Mesendoderm (in vitro differentiated cells): Measurements from ENCODE around the gene BRAF.

Experiments used
- DNase-seq: peaks from one replicate; pipeline ENCODE4 v3.0.0; 2013
- H2AK5ac ChIP-seq: 2 replicates; pipeline ENCODE4 v1.6.1; 2013; ENCODE audit warnings: low read length, inconsistent platforms
- H2BK120ac ChIP-seq: 2 replicates; pipeline ENCODE4 v1.6.1; 2013; ENCODE audit warnings: low read depth, mild to moderate bottlenecking, low read length, moderate library complexity, mixed read lengths
- H2BK15ac ChIP-seq: replicated peaks from 2 replicates; pipeline ENCODE4 v1.6.1; 2013; ENCODE audit warnings: low read depth, mild to moderate bottlenecking, moderate library complexity
- H2BK5ac ChIP-seq: 2 replicates; pipeline ENCODE4 v1.6.1; 2013; ENCODE audit warnings: low read length, inconsistent platforms
- H3K18ac ChIP-seq: 2 replicates; pipeline ENCODE4 v1.6.1; 2013; ENCODE audit warnings: mild to moderate bottlenecking, low read length, mixed read lengths
- H3K23ac ChIP-seq: one replicate; pipeline ENCODE4 v1.6.1; 2013; ENCODE audit warnings: low read length
- H3K27ac ChIP-seq: 2 replicates; pipeline ENCODE4 v1.5.1; 2013; ENCODE audit warnings: low read depth, mild to moderate bottlenecking, inconsistent platforms, low read length, moderate library complexity
- H3K27me3 ChIP-seq: 2 replicates; pipeline ENCODE4 v1.6.1; 2013; ENCODE audit warnings: low read length, control low read depth, mild to moderate bottlenecking, inconsistent platforms; ENCODE audit not compliant: insufficient read depth, poor library complexity
- H3K36me3 ChIP-seq: 2 replicates; pipeline ENCODE4 v1.6.1; 2013; ENCODE audit warnings: low read length, inconsistent platforms; ENCODE audit not compliant: control insufficient read depth, insufficient read depth
- H3K4ac ChIP-seq: one replicate; pipeline ENCODE4 v1.6.1; 2013; ENCODE audit warnings: low read depth, mild to moderate bottlenecking, low read length, moderate library complexity
- H3K4me1 ChIP-seq: 2 replicates; pipeline ENCODE4 v1.6.1; 2013; ENCODE audit warnings: low read depth, low read length, inconsistent platforms; ENCODE audit not compliant: control insufficient read depth
- H3K4me2 ChIP-seq: 2 replicates; pipeline ENCODE4 v1.6.1; 2013; ENCODE audit warnings: low read length
- H3K4me3 ChIP-seq: 2 replicates; pipeline ENCODE4 v1.5.1; 2013; ENCODE audit warnings: mild to moderate bottlenecking, low read length
- H3K56ac ChIP-seq: one replicate; pipeline ENCODE4 v1.6.1; 2013; ENCODE audit warnings: low read length
- H3K79me1 ChIP-seq: 2 replicates; pipeline ENCODE4 v1.6.1; 2013; ENCODE audit warnings: low read length, inconsistent platforms
- H3K79me2 ChIP-seq: 2 replicates; pipeline ENCODE4 v1.6.1; 2013; ENCODE audit warnings: mild to moderate bottlenecking, low read length; ENCODE audit not compliant: control insufficient read depth, insufficient read depth
- H3K9ac ChIP-seq: 2 replicates; pipeline ENCODE4 v1.6.1; 2013; ENCODE audit warnings: low read length, inconsistent platforms
- H4K5ac ChIP-seq: one replicate; pipeline ENCODE4 v1.6.1; 2013; ENCODE audit warnings: low read length
- H4K8ac ChIP-seq: one replicate; pipeline ENCODE4 v1.6.1; 2013; ENCODE audit warnings: low read depth, mild to moderate bottlenecking, control low read depth, low read length, moderate library complexity
- WGBS: extraction: QIAGEN DNeasy Blood & Tissue Kit; methylation state at CpG from one replicate; pipeline ENCODE4 v1.1.7; 2013; ENCODE audit warnings: low lambda C conversion rate, missing lambda C conversion rate; ENCODE audit not compliant: insufficient coverage; ENCODE audit errors: extremely low coverage; 5-methylcytosine and 5-hydroxymethylcytosine counted together

The BRAF gene

GRCh38 chr7:140863867-140864266, 60.9 kb downstream of the BRAF start:
- Histone ChIP-seq H2BK120ac (no peak overlapping the region), H3K4me1 (no peaks in the 10 kb centered on the region), H3K4me3 (no peak overlapping the region), H2AK5ac (no peak overlapping the region), H2BK5ac (no peak overlapping the region), H4K8ac (no peak overlapping the region), H2BK15ac (no peak overlapping the region), H3K23ac (no peak overlapping the region), H3K79me1 (peaks cover 19% of the 10 kb centered on the region), H3K18ac (no peak overlapping the region), H3K4ac (no peak overlapping the region), H3K27me3 (no peaks in the 10 kb centered on the region), H3K36me3 (no peaks in the 10 kb centered on the region), H3K56ac (no peak overlapping the region), H4K5ac (no peak overlapping the region), H3K4me2 (no peak overlapping the region), H3K9ac (no peak overlapping the region), H3K27ac (no peak overlapping the region), H3K79me2 (peaks cover 15% of the 10 kb centered on the region)
- WGBS = no CpG with 5 or more reads among the region's 4 CpGs
- DNase-seq = no peak

GRCh38 chr7:140863184-140863583, 61.5 kb downstream of the BRAF start:
- H4K8ac ChIP-seq = no peak overlapping the region
- H4K5ac ChIP-seq = no peak overlapping the region
- WGBS = no CpG with 5 or more reads among the region's 2 CpGs
- H3K27me3 ChIP-seq = no peaks in the 10 kb centered on the region
- no peak overlapping the region for H3K23ac ChIP-seq
- H3K4me2 ChIP-seq = no peak overlapping the region
- no peak overlapping the region for H3K18ac ChIP-seq
- no peak overlapping the region for H2AK5ac ChIP-seq
- no peak for DNase-seq
- no peak overlapping the region for H3K4me3 ChIP-seq
- H3K56ac ChIP-seq = no peak overlapping the region
- H3K9ac ChIP-seq = no peak overlapping the region
- H2BK120ac ChIP-seq = no peak overlapping the region
- H3K36me3 ChIP-seq = no peaks in the 10 kb centered on the region
- H3K4me1 ChIP-seq = no peaks in the 10 kb centered on the region
- H3K27ac ChIP-seq = no peak overlapping the region
- no peak overlapping the region for H3K4ac ChIP-seq
- peaks cover 15% of the 10 kb centered on the region for H3K79me2 ChIP-seq
- peaks cover 19% of the 10 kb centered on the region for H3K79me1 ChIP-seq
- no peak overlapping the region for H2BK5ac ChIP-seq
- no peak overlapping the region for H2BK15ac ChIP-seq

GRCh38 chr7:140857048-140857447, 67.7 kb downstream of the BRAF start:
- no peaks in the 10 kb centered on the region for H3K4me1 ChIP-seq
- no peak overlapping the region for H3K23ac ChIP-seq
- H3K4ac ChIP-seq = no peak overlapping the region
- DNase-seq = no peak
- H2AK5ac ChIP-seq = no peak overlapping the region
- no peak overlapping the region for H2BK5ac ChIP-seq
- no peak overlapping the region for H4K8ac ChIP-seq
- no CpG with 5 or more reads among the region's 2 CpGs for WGBS
- peaks cover 7% of the 10 kb centered on the region for H3K79me2 ChIP-seq
- H3K27ac ChIP-seq = no peak overlapping the region
- peaks cover 9% of the 10 kb centered on the region for H3K79me1 ChIP-seq
- no peak overlapping the region for H3K56ac ChIP-seq
- H3K9ac ChIP-seq = no peak overlapping the region
- H2BK120ac ChIP-seq = no peak overlapping the region
- no peak overlapping the region for H4K5ac ChIP-seq
- no peak overlapping the region for H3K18ac ChIP-seq
- H3K4me3 ChIP-seq = no peak overlapping the region
- no peaks in the 10 kb centered on the region for H3K27me3 ChIP-seq
- H2BK15ac ChIP-seq = no peak overlapping the region
- no peaks in the 10 kb centered on the region for H3K36me3 ChIP-seq
- no peak overlapping the region for H3K4me2 ChIP-seq

DNA sequence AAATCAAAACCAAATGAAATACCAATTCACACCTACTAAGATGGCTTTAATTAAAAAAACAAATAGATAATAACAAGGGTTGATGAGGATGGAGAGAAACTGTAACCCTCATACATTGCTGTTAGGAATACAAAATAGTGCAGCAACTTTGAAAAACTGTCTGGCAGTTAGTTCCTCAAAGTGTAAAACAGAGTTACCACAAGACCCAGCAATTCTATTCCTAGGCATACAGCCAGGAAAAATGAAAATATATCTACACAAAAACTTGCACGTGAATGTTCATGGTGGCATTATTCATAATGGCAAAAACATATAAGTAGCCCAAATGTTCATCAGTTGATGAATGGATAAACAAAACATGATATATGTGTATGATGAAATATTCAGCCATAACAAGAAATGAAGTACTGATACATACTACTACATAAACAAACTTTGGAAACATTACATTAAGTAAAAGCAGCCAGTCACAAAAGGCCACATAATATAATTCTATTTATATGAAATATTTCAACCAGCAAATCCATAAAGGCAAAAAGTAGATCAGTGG, 83.5 kb downstream of the BRAF start:
- H3K36me3 ChIP-seq = no peaks in the 10 kb centered on the region
- H2AK5ac ChIP-seq = no peak overlapping the region
- no peak overlapping the region for H3K9ac ChIP-seq
- WGBS = no CpG with 5 or more reads among the region's 1 CpG
- H3K79me1 ChIP-seq = peaks cover 1% of the 10 kb centered on the region
- H3K23ac ChIP-seq = no peak overlapping the region
- H2BK15ac ChIP-seq = no peak overlapping the region
- H2BK120ac ChIP-seq = no peak overlapping the region
- H3K4me1 ChIP-seq = no peaks in the 10 kb centered on the region
- no peak overlapping the region for H4K8ac ChIP-seq
- H3K4ac ChIP-seq = no peak overlapping the region
- no peak overlapping the region for H3K4me2 ChIP-seq
- no peak for DNase-seq
- H3K79me2 ChIP-seq = no peaks in the 10 kb centered on the region
- H3K27ac ChIP-seq = no peak overlapping the region
- no peak overlapping the region for H3K56ac ChIP-seq
- H4K5ac ChIP-seq = no peak overlapping the region
- no peaks in the 10 kb centered on the region for H3K27me3 ChIP-seq
- H2BK5ac ChIP-seq = no peak overlapping the region
- H3K4me3 ChIP-seq = no peak overlapping the region
- H3K18ac ChIP-seq = no peak overlapping the region

GRCh38 chr7:140831724-140832123, 93.0 kb downstream of the BRAF start:
- H3K27ac ChIP-seq = no peak overlapping the region

GRCh38 chr7:140829720-140830119, 95.0 kb downstream of the BRAF start:
- Histone ChIP-seq H3K23ac (no peak overlapping the region), H2BK120ac (no peak overlapping the region), H3K27ac (no peak overlapping the region), H3K4me1 (no peaks in the 10 kb centered on the region), H2AK5ac (no peak overlapping the region), H3K27me3 (no peaks in the 10 kb centered on the region), H3K36me3 (no peaks in the 10 kb centered on the region), H2BK15ac (no peak overlapping the region), H3K79me2 (no peaks in the 10 kb centered on the region), H3K9ac (no peak overlapping the region), H3K79me1 (no peaks in the 10 kb centered on the region), H2BK5ac (no peak overlapping the region), H3K4me2 (no peak overlapping the region), H4K5ac (no peak overlapping the region), H3K4ac (no peak overlapping the region), H4K8ac (no peak overlapping the region), H3K56ac (no peak overlapping the region), H3K18ac (no peak overlapping the region), H3K4me3 (no peak overlapping the region)
- no peak for DNase-seq
- no CpG with 5 or more reads among the region's 1 CpG for WGBS

More at GRCh38 chr7:140831724-140832123, 93.0 kb downstream of the BRAF start:
- H3K4me3 ChIP-seq = no peak overlapping the region
- H2AK5ac ChIP-seq = no peak overlapping the region
- H3K79me1 ChIP-seq = no peaks in the 10 kb centered on the region
- no peak for DNase-seq
- no peaks in the 10 kb centered on the region for H3K27me3 ChIP-seq
- H3K79me2 ChIP-seq = no peaks in the 10 kb centered on the region
- no peaks in the 10 kb centered on the region for H3K4me1 ChIP-seq
- H2BK15ac ChIP-seq = no peak overlapping the region
- H3K36me3 ChIP-seq = no peaks in the 10 kb centered on the region
- WGBS = no CpG with 5 or more reads among the region's 4 CpGs
- no peak overlapping the region for H3K23ac ChIP-seq
- H3K4me2 ChIP-seq = no peak overlapping the region
- H3K4ac ChIP-seq = no peak overlapping the region
- no peak overlapping the region for H4K8ac ChIP-seq
- H3K9ac ChIP-seq = no peak overlapping the region
- no peak overlapping the region for H3K18ac ChIP-seq
- no peak overlapping the region for H2BK5ac ChIP-seq
- H4K5ac ChIP-seq = no peak overlapping the region
- H2BK120ac ChIP-seq = no peak overlapping the region
- H3K56ac ChIP-seq = no peak overlapping the region
